H1 (cell line): ENCODE results near the gene NID1. TPM values are rescaled to one million over a fixed set of nuclear protein-coding genes. Genes with fewer than 3 reads are reported as not detected.

Source experiments
- CTCF ChIA-PET: fragments of 300-600 bp; sonication (Branson Sonifier 250); formaldehyde crosslinking; loops from one replicate; lab custom pipeline; 2021; ENCODE audit not compliant: partially characterized antibody; lab: Charles Lee
- POLR2A ChIA-PET: fragments of 300-600 bp; sonication (Branson Sonifier 250); formaldehyde crosslinking; loops from one replicate; lab custom pipeline; 2021; ENCODE audit warnings: inconsistent platforms; ENCODE audit not compliant: partially characterized antibody; lab: Charles Lee
- DNase-seq, 2 experiments: peaks; one replicate each; pipeline versions ENCODE4 v3.0.0 to v3.0.0-alpha.2; 2010 to 2022; ENCODE audit warnings: low spot score in 2 of 2, low read depth in 1 of 2, mixed read lengths in 1 of 2
- FAIRE-seq: peaks from 2 replicates; lab custom pipeline; 2011; peaks lifted over from hg19 to GRCh38; lab: Jason Lieb, UNC
- H2AFZ ChIP-seq: 2 replicates; pipeline ENCODE4 v1.8.1; 2012; ENCODE audit warnings: low read length, inconsistent platforms
- H2AK5ac ChIP-seq: 2 replicates; pipeline ENCODE4 v1.6.1; 2013; ENCODE audit warnings: low read depth, low read length
- H2BK120ac ChIP-seq: replicated peaks from 2 replicates; pipeline ENCODE3; 2013; ENCODE audit warnings: low read depth, low read length, inconsistent platforms
- H2BK12ac ChIP-seq: 2 replicates; pipeline ENCODE4 v1.6.1; 2013; ENCODE audit warnings: low read depth, low read length
- H2BK15ac ChIP-seq: 2 replicates; pipeline ENCODE4 v1.6.1; 2013; ENCODE audit warnings: low read length
- H2BK20ac ChIP-seq: 2 replicates; pipeline ENCODE4 v1.6.1; 2013; ENCODE audit warnings: low read length
- H2BK5ac ChIP-seq: 2 replicates; pipeline ENCODE4 v1.6.1; 2013; ENCODE audit warnings: low read depth, low read length
- H3K14ac ChIP-seq: 2 replicates; pipeline ENCODE4 v1.6.1; 2013; ENCODE audit warnings: inconsistent platforms; ENCODE audit not compliant: insufficient read length
- H3K18ac ChIP-seq: 2 replicates; pipeline ENCODE4 v1.6.1; 2013; ENCODE audit warnings: low read length; ENCODE audit errors: extremely low read depth
- H3K23ac ChIP-seq: 2 replicates; pipeline ENCODE4 v1.6.1; 2013; ENCODE audit warnings: inconsistent platforms; ENCODE audit not compliant: insufficient read length
- H3K23me2 ChIP-seq: 2 replicates; pipeline ENCODE4 v1.6.1; 2013; ENCODE audit warnings: low read depth, low read length
- H3K27ac ChIP-seq: 2 replicates; pipeline ENCODE4 v1.6.1; 2011; ENCODE audit warnings: low read depth, low read length, inconsistent platforms
- H3K27me3 ChIP-seq, 4 experiments: replicated peaks in 1 of 4; 1 replicate in 1 of 4; 2 replicates in 3 of 4; pipeline versions ENCODE4 v1.6.1 to v1.8.1; 2011 to 2013; ENCODE audit warnings: low read length in 3 of 4, mild to moderate bottlenecking in 3 of 4, inconsistent platforms in 2 of 4, mixed read lengths in 2 of 4, moderate library complexity in 1 of 4; ENCODE audit not compliant: control insufficient read depth in 3 of 4, insufficient read depth in 3 of 4; ENCODE audit errors: extremely low read depth in 1 of 4
- H3K36me3 ChIP-seq, 4 experiments: 2 replicates each; pipeline versions ENCODE4 v1.6.1 to v1.8.1; 2011 to 2013; ENCODE audit warnings: mild to moderate bottlenecking in 4 of 4, low read length in 3 of 4, moderate library complexity in 2 of 4, control low read depth in 1 of 4, inconsistent platforms in 1 of 4; ENCODE audit not compliant: insufficient read depth in 4 of 4, control insufficient read depth in 2 of 4
- H3K4ac ChIP-seq: replicated peaks from 2 replicates; pipeline ENCODE3; 2013; ENCODE audit warnings: low read length, low read depth, mixed read lengths, inconsistent platforms; ENCODE audit not compliant: insufficient read length
- H3K4me1 ChIP-seq, 4 experiments: replicated peaks in 1 of 4; 1 replicate in 1 of 4; 2 replicates in 3 of 4; pipeline versions ENCODE4 v1.6.1 to v1.8.1; 2011 to 2013; ENCODE audit warnings: low read length in 3 of 4, inconsistent platforms in 2 of 4, mixed read lengths in 1 of 4; ENCODE audit not compliant: insufficient read depth in 4 of 4, control insufficient read depth in 3 of 4
- H3K4me2 ChIP-seq, 2 experiments: 2 replicates each; pipeline versions ENCODE4 v1.6.1 to v1.8.1; 2011 to 2013; ENCODE audit warnings: low read depth in 2 of 2, low read length in 2 of 2, control low read depth in 1 of 2, inconsistent platforms in 1 of 2, mild to moderate bottlenecking in 1 of 2; ENCODE audit not compliant: insufficient read depth in 1 of 2
- H3K4me3 ChIP-seq, 4 experiments: fragments of 200-600, 300-600 bp in 1 of 4; sonication (generic), shearing (Covaris generic), sonication (Bioruptor Twin) in 1 of 4; 2 replicates each; pipeline versions ENCODE4 v1.5.1 to v1.8.1; 2011 to 2016; ENCODE audit warnings: low read length in 4 of 4, low read depth in 3 of 4, control low read depth in 2 of 4, inconsistent platforms in 2 of 4, mild to moderate bottlenecking in 2 of 4, mixed read lengths in 1 of 4, moderate library complexity in 1 of 4; ENCODE audit not compliant: insufficient read depth in 2 of 4; ENCODE audit errors: extremely low read depth in 1 of 4
- H3K56ac ChIP-seq: replicated peaks from 2 replicates; pipeline ENCODE3; 2013; ENCODE audit warnings: low read depth, mild to moderate bottlenecking, mixed read lengths, low read length, inconsistent platforms; ENCODE audit not compliant: insufficient read length
- H3K79me1 ChIP-seq: 2 replicates; pipeline ENCODE4 v1.6.1; 2013; ENCODE audit warnings: low read depth, low read length, control low read depth
- H3K79me2 ChIP-seq, 2 experiments: 2 replicates each; pipeline versions ENCODE4 v1.6.1 to v1.8.1; 2012 to 2013; ENCODE audit warnings: low read length in 2 of 2, mild to moderate bottlenecking in 2 of 2, inconsistent platforms in 1 of 2; ENCODE audit not compliant: insufficient read depth in 2 of 2, control insufficient read depth in 1 of 2
- H3K9ac ChIP-seq, 4 experiments: replicated peaks in 1 of 4; 1 replicate in 1 of 4; 2 replicates in 3 of 4; pipeline versions ENCODE4 v1.6.1 to v1.8.1; 2011 to 2013; ENCODE audit warnings: low read depth in 3 of 4, low read length in 3 of 4, control low read depth in 2 of 4, mild to moderate bottlenecking in 2 of 4, moderate library complexity in 2 of 4, inconsistent platforms in 1 of 4; ENCODE audit errors: extremely low read depth in 1 of 4
- H3K9me3 ChIP-seq, 2 experiments: 2 replicates each; pipeline versions ENCODE4 v1.6.1 to v1.8.1; 2012 to 2013; ENCODE audit warnings: mild to moderate bottlenecking in 2 of 2, moderate library complexity in 2 of 2, control low read depth in 1 of 2, inconsistent platforms in 1 of 2, low read depth in 1 of 2, low read length in 1 of 2, mixed read lengths in 1 of 2; ENCODE audit not compliant: insufficient read depth in 2 of 2
- H4K20me1 ChIP-seq, 2 experiments: replicated peaks in 1 of 2; 2 replicates each; pipeline versions ENCODE3 to v1.8.1; 2011 to 2013; ENCODE audit warnings: inconsistent platforms in 2 of 2, low read length in 2 of 2, mild to moderate bottlenecking in 1 of 2; ENCODE audit not compliant: insufficient read depth in 2 of 2, control insufficient read depth in 1 of 2
- H4K5ac ChIP-seq: 2 replicates; pipeline ENCODE4 v1.6.1; 2013; ENCODE audit warnings: low read length, low read depth, mixed read lengths, inconsistent platforms; ENCODE audit not compliant: insufficient read length
- H4K8ac ChIP-seq: 2 replicates; pipeline ENCODE4 v1.8.0; 2013; ENCODE audit warnings: mild to moderate bottlenecking, moderate library complexity, low read length, inconsistent platforms; ENCODE audit not compliant: insufficient read depth; ENCODE audit errors: extremely low read depth
- H4K91ac ChIP-seq: replicated peaks from 2 replicates; pipeline ENCODE3; 2013; ENCODE audit warnings: low read length, mixed read lengths, inconsistent platforms; ENCODE audit not compliant: insufficient read length
- GABPA ChIP-seq: IDR thresholded peaks from 2 replicates; pipeline ENCODE4 v1.6.1; 2011; ENCODE audit warnings: mild to moderate bottlenecking, low read length, moderate library complexity, borderline replicate concordance; ENCODE audit not compliant: insufficient read depth
- HDAC6 ChIP-seq: IDR thresholded peaks from one replicate; pipeline ENCODE4 v1.7.1; 2012; ENCODE audit warnings: low read depth, mild to moderate bottlenecking, inconsistent platforms, low read length, moderate library complexity
- JUN ChIP-seq: IDR thresholded peaks from 2 replicates; pipeline ENCODE4 v1.6.1; 2011; ENCODE audit warnings: low read depth, mild to moderate bottlenecking, improper control_type of control experiment, low read length
- KDM1A ChIP-seq: fragments of 200-600, 300-600 bp; sonication (generic); IDR thresholded peaks from 2 replicates; pipeline ENCODE4 v1.7.1; 2016; ENCODE audit warnings: mild to moderate bottlenecking, low read length, borderline replicate concordance
- KDM5A ChIP-seq: fragments of 200-600 bp; IDR thresholded peaks from 2 replicates; pipeline ENCODE4 v1.7.1; 2012; ENCODE audit warnings: mild to moderate bottlenecking, low read length, inconsistent platforms, mixed read lengths
- NANOG ChIP-seq: IDR thresholded peaks from 2 replicates; pipeline ENCODE4 v1.6.1; 2011; ENCODE audit warnings: low read length, low read depth, mild to moderate bottlenecking, inconsistent platforms; ENCODE audit not compliant: insufficient read depth, poor library complexity, severe bottlenecking
- TAF7 ChIP-seq: optimal IDR thresholded peaks from 2 replicates; pipeline ENCODE3; 2011; ENCODE audit warnings: low read depth, mild to moderate bottlenecking, inconsistent platforms, low read length, moderate library complexity, borderline replicate concordance
- ZNF274 ChIP-seq: IDR thresholded peaks from 2 replicates; pipeline ENCODE4 v1.7.0; 2012; ENCODE audit warnings: low read length, borderline replicate concordance; ENCODE audit errors: extremely low read depth
- WGBS, 2 experiments: shearing (Covaris generic) in 1 of 2; methylation state at CpG; one replicate each; pipeline versions ENCODE4 v1.1.6 to v1.1.7; 2013 to 2015; ENCODE audit warnings: low lambda C conversion rate in 2 of 2, mixed read lengths in 2 of 2, inconsistent platforms in 1 of 2, low coverage in 1 of 2, missing lambda C conversion rate in 1 of 2; ENCODE audit not compliant: insufficient replicate concordance in 2 of 2, insufficient coverage in 1 of 2, insufficient read length in 1 of 2; ENCODE audit errors: extremely low coverage in 1 of 2, missing lambda C conversion rate in 1 of 2; 5-methylcytosine and 5-hydroxymethylcytosine counted together
- polyA plus RNA-seq, 7 experiments: library from polyadenylated mRNA; depleted of rRNA in 3 of 7; stranded (reverse) in 5 of 7; unstranded in 2 of 7; fragments of >200 nt in 5 of 7; fragments of 200-250 nt in 2 of 7; gene quantifications; 1 replicate in 5 of 7; 2 replicates in 1 of 7; 4 replicates in 1 of 7; pipeline versions ENCODE4 v1.2.1 to v1.2.3, GENCODE V29; 2011 to 2013; ENCODE audit warnings: missing spikeins in 2 of 7, mixed read lengths in 2 of 7
- total RNA-seq: library from RNA; stranded (reverse); fragmentation: NEBNext Ultra II Directional; extraction: Animal tissue kit (Norgen Biotek cat#: 25700); gene quantifications from 2 replicates; pipeline ENCODE4 v1.2.1, GENCODE V29; 2021

The NID1 gene
- total and polyA plus RNA-seq, 2 of the 8 experiments (the other 6 are each of a cell fraction or from before 2014, with no cell fraction given), result 20.9 to 25.4 TPM

- FAIRE-seq (no peak), DNase-seq (no peak)
- 86% methylated on average over 9 of the region's 9 CpGs; no CpG with 5 or more reads in 1 of the 2 experiments for WGBS, 2 experiments
- ChIA-PET POLR2A (no interaction called here), CTCF (interaction anchor here (0.6 to 8.6 kb wide), 16 partner anchors 20 to 438 kb away, joined by 3 to 61 read pairs (median 5); no protein-coding TSS in a partner anchor)
- no peaks in the 10 kb centered on the region for H3K23me2 ChIP-seq
- H3K27ac ChIP-seq, result no peak overlapping the region
- no peak overlapping the region for H3K4me3 ChIP-seq
- H2AFZ ChIP-seq, result no peak overlapping the region
- no peak overlapping the region for H4K91ac ChIP-seq
- H4K20me1 ChIP-seq, result no peaks in the 10 kb centered on the region
- no peak overlapping the region for H2AK5ac ChIP-seq
- H3K18ac ChIP-seq, result no peak overlapping the region
- H2BK5ac ChIP-seq, result no peak overlapping the region
- no peak overlapping the region for H3K4me2 ChIP-seq
- no peaks in the 10 kb centered on the region for H3K79me2 ChIP-seq
- no peak overlapping the region for H3K4ac ChIP-seq
- peaks cover 2 to 9% (median 3%) of the 10 kb centered on the region in 4 experiments; a peak in 6 of 7 replicates for H3K4me1 ChIP-seq
- H2BK120ac ChIP-seq, result no peak overlapping the region
- TF ChIP-seq KDM1A, result 0 out of 2 replicates have a peak, but pooled peaks have one; percentile 9
- TF ChIP-seq ZNF274, result no peak
- TF ChIP-seq GABPA, result no peak
- no peak for TF ChIP-seq NANOG
- TF ChIP-seq HDAC6, result no peak
- no peak for TF ChIP-seq KDM5A
- no peak for TF ChIP-seq JUN
- no peak for TF ChIP-seq TAF7
- no peak overlapping the region for H3K9ac ChIP-seq
- no peaks in the 10 kb centered on the region for H3K9me3 ChIP-seq
- no peak overlapping the region for H4K5ac ChIP-seq
- H2BK15ac ChIP-seq, result no peak overlapping the region
- no peak overlapping the region for H2BK12ac ChIP-seq
- H3K27me3 ChIP-seq, result no peaks in the 10 kb centered on the region
- no peak overlapping the region for H3K56ac ChIP-seq
- no peak overlapping the region for H3K23ac ChIP-seq
- H3K79me1 ChIP-seq, result no peaks in the 10 kb centered on the region
- H2BK20ac ChIP-seq, result no peak overlapping the region
- no peak overlapping the region for H4K8ac ChIP-seq
- H3K14ac ChIP-seq, result no peak overlapping the region
- no peaks in the 10 kb centered on the region for H3K36me3 ChIP-seq
Observed at GRCh38 chr1:236107121-236107907, 42.4 kb upstream of the NID1 start.
